Endothelial cell of umbilical vein (primary cell): Measurements from ENCODE around the gene MEAK7. TPM values are rescaled to one million over a fixed set of nuclear protein-coding genes. Genes with fewer than 3 reads are reported as not detected.

Experiments
- BruUV-seq: library from RNA; stranded (reverse); fragments of 400-500 nt; replicated peaks from 2 replicates; lab custom pipeline; 2021; lab: Mats Ljungman, UMichigan
- CTCF ChIA-PET: fragments of 300-600, 350-600 bp; sonication (Branson Sonifier 250); formaldehyde crosslinking; loops from one replicate; lab custom pipeline; 2021; ENCODE audit warnings: antibody characterized with exemption, inconsistent platforms; lab: Charles Lee
- POLR2A ChIA-PET: fragments of 300-600, 350-600 bp; sonication (Branson Sonifier 250); formaldehyde crosslinking; loops from one replicate; lab custom pipeline; 2021; ENCODE audit warnings: antibody characterized with exemption, inconsistent platforms; lab: Charles Lee
- DNase-seq: peaks from one replicate; pipeline ENCODE4 v3.0.0-alpha.2; 2011; ENCODE audit warnings: low read depth, low spot score
- FAIRE-seq: peaks from 2 replicates; lab custom pipeline; 2011; peaks lifted over from hg19 to GRCh38; lab: Jason Lieb, UNC
- H2AFZ ChIP-seq: 2 replicates; pipeline ENCODE4 v1.6.0; 2012; ENCODE audit warnings: low read depth, low read length, control low read depth, inconsistent platforms
- H3K27ac ChIP-seq: 2 replicates; pipeline ENCODE4 v1.5.1; 2011; ENCODE audit warnings: low read depth, mild to moderate bottlenecking, control low read depth, low read length, moderate library complexity; ENCODE audit not compliant: insufficient read depth
- H3K27me3 ChIP-seq, 2 experiments: 2 replicates each; pipeline versions ENCODE4 v1.6.0 to v1.6.1; 2011; ENCODE audit warnings: low read length in 2 of 2, mixed read lengths in 1 of 2; ENCODE audit not compliant: control insufficient read depth in 2 of 2, insufficient read depth in 2 of 2
- H3K36me3 ChIP-seq, 2 experiments: 2 replicates in 1 of 2; 3 replicates in 1 of 2; pipeline ENCODE4 v1.5.1; 2011; ENCODE audit warnings: low read length in 2 of 2, mild to moderate bottlenecking in 1 of 2, moderate library complexity in 1 of 2; ENCODE audit not compliant: control insufficient read depth in 2 of 2, insufficient read depth in 2 of 2; ENCODE audit errors: extremely low read depth in 1 of 2
- H3K4me1 ChIP-seq: 3 replicates; pipeline ENCODE4 v1.5.1; 2011; ENCODE audit warnings: mild to moderate bottlenecking, low read length; ENCODE audit not compliant: control insufficient read depth, insufficient read depth; ENCODE audit errors: extremely low read depth
- H3K4me2 ChIP-seq: 2 replicates; pipeline ENCODE4 v1.6.1; 2011; ENCODE audit warnings: low read length, control low read depth, mixed read lengths; ENCODE audit not compliant: insufficient read depth
- H3K4me3 ChIP-seq, 3 experiments: fragments of 200-600 bp in 1 of 3; sonication (generic), shearing (Covaris generic) in 1 of 3; replicated peaks in 1 of 3; 2 replicates each; pipeline ENCODE4 v1.5.1; 2011 to 2016; ENCODE audit warnings: control low read depth in 3 of 3, low read length in 3 of 3, mild to moderate bottlenecking in 2 of 3, inconsistent platforms in 1 of 3, low read depth in 1 of 3, moderate library complexity in 1 of 3; ENCODE audit not compliant: insufficient read depth in 1 of 3
- H3K79me2 ChIP-seq: 2 replicates; pipeline ENCODE4 v1.6.0; 2012; ENCODE audit warnings: low read length, inconsistent platforms; ENCODE audit not compliant: control insufficient read depth, insufficient read depth
- H3K9ac ChIP-seq: replicated peaks from 2 replicates; pipeline ENCODE3; 2011; ENCODE audit warnings: low read length, control low read depth; ENCODE audit not compliant: insufficient read depth; ENCODE audit errors: extremely low read depth
- H3K9me1 ChIP-seq: replicated peaks from 3 replicates; pipeline ENCODE4 v1.6.0; 2011; ENCODE audit warnings: mild to moderate bottlenecking, low read length; ENCODE audit not compliant: control insufficient read depth, insufficient read depth; ENCODE audit errors: extremely low read depth
- H3K9me3 ChIP-seq: replicated peaks from 2 replicates; pipeline ENCODE4 v1.5.1; 2012; ENCODE audit warnings: low read length, inconsistent platforms; ENCODE audit not compliant: control insufficient read depth, insufficient read depth
- H4K20me1 ChIP-seq: replicated peaks from 2 replicates; pipeline ENCODE3; 2011; ENCODE audit warnings: mild to moderate bottlenecking, low read length; ENCODE audit not compliant: control insufficient read depth, insufficient read depth; ENCODE audit errors: extremely low read depth
- EZH2 ChIP-seq: IDR thresholded peaks from 2 replicates; pipeline ENCODE4 v1.6.1; 2012; ENCODE audit warnings: borderline replicate concordance, low read depth, mild to moderate bottlenecking, moderate library complexity, low read length, inconsistent platforms; ENCODE audit not compliant: severe bottlenecking
- FOS ChIP-seq: IDR thresholded peaks from 2 replicates; pipeline ENCODE4 v1.6.1; 2011; ENCODE audit warnings: mild to moderate bottlenecking, low read length, moderate library complexity, borderline replicate concordance; ENCODE audit not compliant: insufficient read depth
- GATA2 ChIP-seq: IDR thresholded peaks from 2 replicates; pipeline ENCODE4 v1.7.0; 2011; ENCODE audit warnings: low read depth, mild to moderate bottlenecking, moderate library complexity, mixed read lengths, low read length; ENCODE audit not compliant: insufficient read length, insufficient read depth
- MYC ChIP-seq: IDR thresholded peaks from one replicate; pipeline ENCODE4 v1.6.1; 2011; ENCODE audit warnings: mild to moderate bottlenecking, low read depth, low read length
- POLR2A ChIP-seq: IDR thresholded peaks from 2 replicates; pipeline ENCODE4 v1.6.1; 2012; ENCODE audit warnings: low read depth, mild to moderate bottlenecking, control low read depth, low read length
- POLR2AphosphoS5 ChIP-seq: IDR thresholded peaks from 2 replicates; pipeline ENCODE4 v1.6.1; 2012; ENCODE audit warnings: low read depth, mild to moderate bottlenecking, control low read depth, low read length, moderate library complexity; ENCODE audit not compliant: insufficient read depth
- dilution Hi-C: fragments of 300-500 bp; cut with MboI; formaldehyde crosslinking; loops from one replicate; pipeline ENCODE4 v1.15.0; 2019; ENCODE audit warnings: low sequenced_read_pairs; ENCODE audit not compliant: extremely low pct_ligation_motif_present
- intact Hi-C: fragments of 100-400 bp; cut with micrococcal nuclease; formaldehyde crosslinking; loops from one replicate; pipeline ENCODE4 v1.10.0; 2022
- polyA plus RNA-seq, 4 experiments: library from polyadenylated mRNA; depleted of rRNA in 3 of 4; stranded (reverse) in 3 of 4; unstranded in 1 of 4; fragments of >200 nt; gene quantifications; 2 replicates each; pipeline versions ENCODE4 v1.2.1 to v1.2.3, GENCODE V29; 2011 to 2012; ENCODE audit warnings: missing spikeins in 1 of 4
- total RNA-seq: library from RNA; stranded (reverse); gene quantifications from 2 replicates; pipeline ENCODE4 v1.2.3, GENCODE V29; 2021
- TF ChIP-seq, protein P1 (sequence below), 2 donors: IDR thresholded peaks; 1 replicate in 1 of 2; 2 replicates in 1 of 2; pipeline ENCODE4 v1.5.1; 2011; ENCODE audit warnings: low read length in 2 of 2, mild to moderate bottlenecking in 2 of 2, moderate library complexity in 2 of 2, control low read depth in 1 of 2, inconsistent platforms in 1 of 2, low read depth in 1 of 2; ENCODE audit not compliant: insufficient read depth in 1 of 2; ENCODE audit errors: extremely low read depth in 1 of 2

Gene MEAK7
- total and polyA plus RNA-seq, 2 donors (not counting 3 experiments of a cell fraction or from before 2014, with no cell fraction given) = 16.2 to 22.7 TPM

GRCh38 chr16:84455031-84455430 lies 49.4 kb downstream of the MEAK7 start:
- Histone ChIP-seq H3K27me3 (no peaks in the 10 kb centered on the region), H3K27ac (no peak overlapping the region), H3K79me2 (no peaks in the 10 kb centered on the region), H3K9ac (no peak overlapping the region), H3K36me3 (no peaks in the 10 kb centered on the region), H3K4me3 (no peak overlapping the region), H3K4me1 (no peaks in the 10 kb centered on the region), H3K9me1 (no peaks in the 10 kb centered on the region), H3K9me3 (no peaks in the 10 kb centered on the region), H2AFZ (no peak overlapping the region), H4K20me1 (no peaks in the 10 kb centered on the region), H3K4me2 (no peak overlapping the region)
- no peak for DNase-seq
- ChIA-PET CTCF (interaction anchor here (1.5 kb wide), 1 partner anchor 10 kb away, joined by 3 read pairs; no protein-coding TSS in a partner anchor), POLR2A (no interaction called here)
- dilution Hi-C loops = no loop called here
- TF ChIP-seq FOS (no peak), MYC (no peak), POLR2AphosphoS5 (no peak), GATA2 (no peak), EZH2 (no peak), POLR2A (no peak)
- TF ChIP-seq, protein P1, sequence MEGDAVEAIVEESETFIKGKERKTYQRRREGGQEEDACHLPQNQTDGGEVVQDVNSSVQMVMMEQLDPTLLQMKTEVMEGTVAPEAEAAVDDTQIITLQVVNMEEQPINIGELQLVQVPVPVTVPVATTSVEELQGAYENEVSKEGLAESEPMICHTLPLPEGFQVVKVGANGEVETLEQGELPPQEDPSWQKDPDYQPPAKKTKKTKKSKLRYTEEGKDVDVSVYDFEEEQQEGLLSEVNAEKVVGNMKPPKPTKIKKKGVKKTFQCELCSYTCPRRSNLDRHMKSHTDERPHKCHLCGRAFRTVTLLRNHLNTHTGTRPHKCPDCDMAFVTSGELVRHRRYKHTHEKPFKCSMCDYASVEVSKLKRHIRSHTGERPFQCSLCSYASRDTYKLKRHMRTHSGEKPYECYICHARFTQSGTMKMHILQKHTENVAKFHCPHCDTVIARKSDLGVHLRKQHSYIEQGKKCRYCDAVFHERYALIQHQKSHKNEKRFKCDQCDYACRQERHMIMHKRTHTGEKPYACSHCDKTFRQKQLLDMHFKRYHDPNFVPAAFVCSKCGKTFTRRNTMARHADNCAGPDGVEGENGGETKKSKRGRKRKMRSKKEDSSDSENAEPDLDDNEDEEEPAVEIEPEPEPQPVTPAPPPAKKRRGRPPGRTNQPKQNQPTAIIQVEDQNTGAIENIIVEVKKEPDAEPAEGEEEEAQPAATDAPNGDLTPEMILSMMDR (IDR thresholded peaks at IDR 0.05; ENCODE audit: extremely low read depth in 1 of 2, insufficient read depth in 1 of 2, low read depth in 1 of 2, low read length in 2 of 2) = no peak
- no TSS peak for BruUV-seq
- intact Hi-C loops = no loop called here
- FAIRE-seq = no peak

Other genes with a start within 250 kb of the MEAK7 start
- not detected in 2 replicates for gene WFDC1, start 209.8 kb downstream of the MEAK7 start, total RNA-seq
- gene WFDC1, start 209.8 kb downstream of the MEAK7 start, polyA plus RNA-seq = not detected in 2 replicates
- not detected in 2 replicates for gene ATP2C2, start 136.1 kb downstream of the MEAK7 start, total RNA-seq
- not detected in 2 replicates for gene ATP2C2, start 136.1 kb downstream of the MEAK7 start, polyA plus RNA-seq
- 132 and 200 TPM in 2 replicates for gene COTL1, start 113.4 kb upstream of the MEAK7 start, total RNA-seq
- 65.6 and 90.0 TPM in 2 replicates for gene COTL1, start 113.4 kb upstream of the MEAK7 start, polyA plus RNA-seq
- gene KLHL36, start 143.9 kb upstream of the MEAK7 start, total RNA-seq = 33.3 and 38.8 TPM in 2 replicates
- 31.3 and 36.4 TPM in 2 replicates for gene KLHL36, start 143.9 kb upstream of the MEAK7 start, polyA plus RNA-seq
- 97.4 and 115 TPM in 2 replicates for gene USP10, start 195.3 kb upstream of the MEAK7 start, total RNA-seq
- gene USP10, start 195.3 kb upstream of the MEAK7 start, polyA plus RNA-seq = 84.0 and 92.5 TPM in 2 replicates